K562 (cell line): ENCODE results near the gene ETHE1. TPM values are rescaled to one million over a fixed set of nuclear protein-coding genes. Genes with fewer than 3 reads are reported as not detected.
A peak's percentile ranks its signal among the peaks of the same experiment; 100 is the strongest.

ENCODE experiments used
- ARID2 ChIP-seq: fragments of 450-650 bp; IDR thresholded peaks from 2 replicates; pipeline ENCODE4 v1.6.1; 2017; ENCODE audit warnings: antibody characterized with exemption, mild to moderate bottlenecking
- C11orf30 ChIP-seq: fragments of 450-650 bp; IDR thresholded peaks from 2 replicates; pipeline ENCODE4 v1.6.1; 2016; ENCODE audit warnings: low read depth, mild to moderate bottlenecking
- CC2D1A ChIP-seq: fragments of 450-650 bp; IDR thresholded peaks from 2 replicates; pipeline ENCODE4 v1.6.1; 2017; ENCODE audit warnings: mild to moderate bottlenecking
- CHD4 ChIP-seq: fragments of 200-600 bp; sonication (generic); IDR thresholded peaks from 3 replicates; pipeline ENCODE4 v1.6.1; 2012; ENCODE audit warnings: low read depth, mild to moderate bottlenecking, mixed read lengths, low read length, inconsistent platforms; ENCODE audit not compliant: insufficient read depth, insufficient replicate concordance, poor library complexity, severe bottlenecking
- ELK1 ChIP-seq: sonication (generic); formaldehyde crosslinking; IDR thresholded peaks from 2 replicates; pipeline ENCODE4 v1.8.1; 2022; ENCODE audit warnings: missing genetic modification reagents
- GTF2B ChIP-seq: IDR thresholded peaks from 2 replicates; pipeline ENCODE4 v1.6.1; 2011; ENCODE audit not compliant: insufficient read length; ENCODE audit errors: extremely low read depth
- HMG20B ChIP-seq: fragments of 250-450 bp; sonication (Bioruptor Pico); IDR thresholded peaks from 2 replicates; pipeline ENCODE4 v1.5.0; 2021; ENCODE audit warnings: mild to moderate bottlenecking
- HMGXB4 ChIP-seq: sonication (generic); formaldehyde crosslinking; IDR thresholded peaks from 2 replicates; pipeline ENCODE4 v1.8.1; 2023; ENCODE audit warnings: mild to moderate bottlenecking, missing genetic modification reagents
- ILF3 ChIP-seq: fragments of 450-650 bp; IDR thresholded peaks from 2 replicates; pipeline ENCODE4 v1.6.1; 2018; ENCODE audit warnings: antibody characterized with exemption, mild to moderate bottlenecking, moderate library complexity, borderline replicate concordance
- NBN ChIP-seq: fragments of 450-650 bp; IDR thresholded peaks from 2 replicates; pipeline ENCODE4 v1.6.1; 2016; ENCODE audit warnings: low read depth, mild to moderate bottlenecking
- NR2C1 ChIP-seq, 2 experiments: fragments of 450-650 bp; IDR thresholded peaks; 2 replicates each; pipeline ENCODE4 v1.6.1; 2017; ENCODE audit warnings: mild to moderate bottlenecking in 2 of 2, antibody characterized with exemption in 1 of 2, inconsistent platforms in 1 of 2, missing compliant biosample characterization in 1 of 2, missing genetic modification characterization in 1 of 2
- POLR2B ChIP-seq: fragments of 450-650 bp; IDR thresholded peaks from 2 replicates; pipeline ENCODE4 v1.6.1; 2018; ENCODE audit warnings: low read depth; ENCODE audit not compliant: partially characterized antibody
- TAL1 ChIP-seq: fragments of 450-650 bp; IDR thresholded peaks from 2 replicates; pipeline ENCODE4 v1.6.1; 2016; ENCODE audit warnings: mild to moderate bottlenecking
- TSC22D4 ChIP-seq: fragments of 450-650 bp; IDR thresholded peaks from 2 replicates; pipeline ENCODE4 v1.6.1; 2016; ENCODE audit warnings: missing genetic modification characterization, missing biosample characterization, control low read depth
- ZBTB7A ChIP-seq: IDR thresholded peaks from 2 replicates; pipeline ENCODE4 v1.6.1; 2011; ENCODE audit warnings: low read depth, mild to moderate bottlenecking, low read length, moderate library complexity, borderline replicate concordance; ENCODE audit not compliant: control insufficient read depth
- polyA plus RNA-seq, 8 experiments: library from polyadenylated mRNA; depleted of rRNA in 4 of 8; stranded (reverse) in 5 of 8; unstranded in 3 of 8; fragments of >200 nt; fragmentation: Nextera tagmentation in 2 of 8; fragmentation: Illumina TruSeq in 1 of 8; extraction: Ambion mirVana in 2 of 8; extraction: Trizol in 1 of 8; gene quantifications; 2 replicates each; pipeline versions ENCODE4 v1.2.1 to v1.2.3, GENCODE V29; 2011 to 2014; ENCODE audit warnings: inconsistent platforms in 1 of 8, missing spikeins in 1 of 8
- total RNA-seq, 7 experiments: library from RNA; depleted of rRNA in 6 of 7; stranded (reverse); fragments of >200 nt in 6 of 7; fragmentation: Illumina TruSeq in 2 of 7; extraction: Trizol in 2 of 7; gene quantifications; 2 replicates each; pipeline versions ENCODE4 v1.2.1 to v1.2.3, GENCODE V29; 2011 to 2021; ENCODE audit warnings: low replicate concordance in 1 of 7
- TF ChIP-seq, protein P1 (sequence below): sonication (generic); formaldehyde crosslinking; IDR thresholded peaks from 2 replicates; pipeline ENCODE4 v1.9.0; 2022; ENCODE audit warnings: mild to moderate bottlenecking, missing genetic modification reagents
- TF ChIP-seq, protein P2 (sequence below), 2 experiments: fragments of 450-650 bp in 1 of 2; sonication (generic) in 1 of 2; formaldehyde crosslinking in 1 of 2; IDR thresholded peaks in 1 of 2; conservative IDR thresholded peaks in 1 of 2; 2 replicates each; pipeline versions ENCODE4 v1.6.1 to v1.8.1; 2016 to 2023; ENCODE audit warnings: mild to moderate bottlenecking in 2 of 2, moderate library complexity in 2 of 2, inconsistent platforms in 1 of 2, missing genetic modification reagents in 1 of 2
- TF ChIP-seq, protein P3 (sequence below): fragments of 450-650 bp; IDR thresholded peaks from 2 replicates; pipeline ENCODE4 v1.6.1; 2016
- TF ChIP-seq, protein P4 (sequence below): fragments of 450-650 bp; IDR thresholded peaks from 2 replicates; pipeline ENCODE4 v1.6.1; 2016; ENCODE audit warnings: mild to moderate bottlenecking

Gene ETHE1
- total and polyA plus RNA-seq, 9 of the 15 experiments (the other 6 are each of a cell fraction or from before 2014, with no cell fraction given) = 2.9 to 21.0 (median 10.2) TPM

DNA sequence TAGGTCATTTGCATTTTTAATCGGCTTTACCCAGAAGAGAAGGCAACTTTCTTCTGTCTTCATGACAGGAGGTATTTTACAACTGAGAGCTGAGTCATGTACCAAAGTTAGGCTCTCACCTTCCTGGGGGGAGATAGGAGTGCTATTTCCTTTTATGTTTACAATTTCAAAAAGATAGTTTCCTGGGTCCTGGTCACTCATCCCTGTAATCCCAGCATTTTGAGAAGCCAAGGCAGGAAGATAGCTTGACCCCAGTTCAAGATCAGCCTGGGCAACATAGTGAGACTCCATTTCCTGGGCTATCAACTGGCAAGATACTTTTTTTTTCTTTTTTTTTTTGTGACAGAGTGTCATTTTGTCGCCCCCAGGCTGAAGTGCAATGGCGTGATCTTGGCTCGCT is 69.2 kb downstream of the ETHE1 start (continued):
- TF ChIP-seq NR2C1 (IDR thresholded peaks at IDR 0.05) = no peak
- TF ChIP-seq NR2C1 (tag; IDR thresholded peaks at IDR 0.05) = no peak
- no peak for TF ChIP-seq POLR2B
- no peak for TF ChIP-seq HMGXB4 (CRISPR knock-in tag)
- TF ChIP-seq ZBTB7A = no peak
- TF ChIP-seq, protein P1, sequence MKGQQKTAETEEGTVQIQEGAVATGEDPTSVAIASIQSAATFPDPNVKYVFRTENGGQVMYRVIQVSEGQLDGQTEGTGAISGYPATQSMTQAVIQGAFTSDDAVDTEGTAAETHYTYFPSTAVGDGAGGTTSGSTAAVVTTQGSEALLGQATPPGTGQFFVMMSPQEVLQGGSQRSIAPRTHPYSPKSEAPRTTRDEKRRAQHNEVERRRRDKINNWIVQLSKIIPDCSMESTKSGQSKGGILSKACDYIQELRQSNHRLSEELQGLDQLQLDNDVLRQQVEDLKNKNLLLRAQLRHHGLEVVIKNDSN = no peak
- TF ChIP-seq, protein P2, sequence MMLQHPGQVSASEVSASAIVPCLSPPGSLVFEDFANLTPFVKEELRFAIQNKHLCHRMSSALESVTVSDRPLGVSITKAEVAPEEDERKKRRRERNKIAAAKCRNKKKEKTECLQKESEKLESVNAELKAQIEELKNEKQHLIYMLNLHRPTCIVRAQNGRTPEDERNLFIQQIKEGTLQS (IDR thresholded peaks at IDR 0.05) = peak; percentile 58; the same call in 1 of the 2 replicates
- TF ChIP-seq, protein P2 (CRISPR knock-in tag; conservative IDR thresholded peaks at IDR 0.05) = no peak
- TF ChIP-seq ILF3 = no peak
- peak; percentile 65 for TF ChIP-seq C11orf30
- TF ChIP-seq TAL1 = peak; percentile 9; the same call in 1 of the 2 replicates
- TF ChIP-seq, protein P3, sequence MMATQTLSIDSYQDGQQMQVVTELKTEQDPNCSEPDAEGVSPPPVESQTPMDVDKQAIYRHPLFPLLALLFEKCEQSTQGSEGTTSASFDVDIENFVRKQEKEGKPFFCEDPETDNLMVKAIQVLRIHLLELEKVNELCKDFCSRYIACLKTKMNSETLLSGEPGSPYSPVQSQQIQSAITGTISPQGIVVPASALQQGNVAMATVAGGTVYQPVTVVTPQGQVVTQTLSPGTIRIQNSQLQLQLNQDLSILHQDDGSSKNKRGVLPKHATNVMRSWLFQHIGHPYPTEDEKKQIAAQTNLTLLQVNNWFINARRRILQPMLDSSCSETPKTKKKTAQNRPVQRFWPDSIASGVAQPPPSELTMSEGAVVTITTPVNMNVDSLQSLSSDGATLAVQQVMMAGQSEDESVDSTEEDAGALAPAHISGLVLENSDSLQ = peak; percentile 18; the same call in 1 of the 2 replicates
- TF ChIP-seq TSC22D4 (tag) = no peak
- no peak for TF ChIP-seq HMG20B (CRISPR knock-in tag)
- TF ChIP-seq ELK1 (CRISPR knock-in tag) = no peak
- no peak for TF ChIP-seq GTF2B
- TF ChIP-seq CHD4 = no peak
- TF ChIP-seq, protein P4, sequence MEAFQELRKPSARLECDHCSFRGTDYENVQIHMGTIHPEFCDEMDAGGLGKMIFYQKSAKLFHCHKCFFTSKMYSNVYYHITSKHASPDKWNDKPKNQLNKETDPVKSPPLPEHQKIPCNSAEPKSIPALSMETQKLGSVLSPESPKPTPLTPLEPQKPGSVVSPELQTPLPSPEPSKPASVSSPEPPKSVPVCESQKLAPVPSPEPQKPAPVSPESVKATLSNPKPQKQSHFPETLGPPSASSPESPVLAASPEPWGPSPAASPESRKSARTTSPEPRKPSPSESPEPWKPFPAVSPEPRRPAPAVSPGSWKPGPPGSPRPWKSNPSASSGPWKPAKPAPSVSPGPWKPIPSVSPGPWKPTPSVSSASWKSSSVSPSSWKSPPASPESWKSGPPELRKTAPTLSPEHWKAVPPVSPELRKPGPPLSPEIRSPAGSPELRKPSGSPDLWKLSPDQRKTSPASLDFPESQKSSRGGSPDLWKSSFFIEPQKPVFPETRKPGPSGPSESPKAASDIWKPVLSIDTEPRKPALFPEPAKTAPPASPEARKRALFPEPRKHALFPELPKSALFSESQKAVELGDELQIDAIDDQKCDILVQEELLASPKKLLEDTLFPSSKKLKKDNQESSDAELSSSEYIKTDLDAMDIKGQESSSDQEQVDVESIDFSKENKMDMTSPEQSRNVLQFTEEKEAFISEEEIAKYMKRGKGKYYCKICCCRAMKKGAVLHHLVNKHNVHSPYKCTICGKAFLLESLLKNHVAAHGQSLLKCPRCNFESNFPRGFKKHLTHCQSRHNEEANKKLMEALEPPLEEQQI = no peak
- no peak for TF ChIP-seq NBN
- no peak for TF ChIP-seq ARID2
- TF ChIP-seq CC2D1A = 0 out of 2 replicates have a peak, but pooled peaks have one; percentile 18
